PC-3 (cell line): ENCODE data around the gene CAMK4.

Experiments
- EZH2 ChIP-seq: fragments of 300-600 bp; sonication (generic); IDR thresholded peaks from one replicate; pipeline ENCODE4 v1.6.1; 2017; ENCODE audit warnings: antibody characterized with exemption, mild to moderate bottlenecking, low read length; ENCODE audit not compliant: unreplicated experiment
- EZH2phosphoT487 ChIP-seq: fragments of 300-600 bp; sonication (generic); IDR thresholded peaks from 2 replicates; pipeline ENCODE4 v1.6.1; 2018; ENCODE audit warnings: mild to moderate bottlenecking, antibody characterized with exemption, low read length, borderline replicate concordance
- TF ChIP-seq, protein P1 (sequence below): fragments of 300-600 bp; sonication (generic); conservative IDR thresholded peaks from 2 replicates; pipeline ENCODE4 v1.5.1; 2017; ENCODE audit warnings: antibody characterized with exemption, low read depth, mild to moderate bottlenecking, low read length

DNA sequence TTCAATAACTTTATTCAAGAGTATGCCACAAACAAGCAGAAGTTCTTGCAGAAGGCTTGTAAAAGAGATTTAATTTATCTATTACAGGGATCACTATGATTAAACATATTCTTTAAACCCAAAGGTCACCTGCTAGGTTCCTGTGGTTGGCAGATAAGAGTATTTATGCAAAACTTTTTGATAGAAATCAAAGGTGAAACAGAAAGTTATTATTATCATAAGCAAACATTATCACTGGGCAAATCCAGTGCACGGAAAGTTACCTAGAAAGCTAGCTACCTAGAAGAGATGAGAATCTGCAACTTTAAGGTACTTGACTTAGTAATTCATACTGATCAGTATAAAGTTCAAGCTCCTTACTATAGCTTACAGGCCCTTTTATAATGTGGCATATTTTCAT, 284.9 kb downstream of the CAMK4 start:
- TF ChIP-seq, protein P1, sequence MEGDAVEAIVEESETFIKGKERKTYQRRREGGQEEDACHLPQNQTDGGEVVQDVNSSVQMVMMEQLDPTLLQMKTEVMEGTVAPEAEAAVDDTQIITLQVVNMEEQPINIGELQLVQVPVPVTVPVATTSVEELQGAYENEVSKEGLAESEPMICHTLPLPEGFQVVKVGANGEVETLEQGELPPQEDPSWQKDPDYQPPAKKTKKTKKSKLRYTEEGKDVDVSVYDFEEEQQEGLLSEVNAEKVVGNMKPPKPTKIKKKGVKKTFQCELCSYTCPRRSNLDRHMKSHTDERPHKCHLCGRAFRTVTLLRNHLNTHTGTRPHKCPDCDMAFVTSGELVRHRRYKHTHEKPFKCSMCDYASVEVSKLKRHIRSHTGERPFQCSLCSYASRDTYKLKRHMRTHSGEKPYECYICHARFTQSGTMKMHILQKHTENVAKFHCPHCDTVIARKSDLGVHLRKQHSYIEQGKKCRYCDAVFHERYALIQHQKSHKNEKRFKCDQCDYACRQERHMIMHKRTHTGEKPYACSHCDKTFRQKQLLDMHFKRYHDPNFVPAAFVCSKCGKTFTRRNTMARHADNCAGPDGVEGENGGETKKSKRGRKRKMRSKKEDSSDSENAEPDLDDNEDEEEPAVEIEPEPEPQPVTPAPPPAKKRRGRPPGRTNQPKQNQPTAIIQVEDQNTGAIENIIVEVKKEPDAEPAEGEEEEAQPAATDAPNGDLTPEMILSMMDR = no peak
- TF ChIP-seq EZH2 (no peak), EZH2phosphoT487 (no peak)
